Measurements from ENCODE around the gene ZNF574. TPM values are rescaled to one million over a fixed set of nuclear protein-coding genes. Genes with fewer than 3 reads are reported as not detected.

ZNF574 gene
- total and polyA plus RNA-seq, 2 donors (not counting 3 experiments of a cell fraction or from before 2014, with no cell fraction given), result 13.6 to 15.3 TPM

DNA sequence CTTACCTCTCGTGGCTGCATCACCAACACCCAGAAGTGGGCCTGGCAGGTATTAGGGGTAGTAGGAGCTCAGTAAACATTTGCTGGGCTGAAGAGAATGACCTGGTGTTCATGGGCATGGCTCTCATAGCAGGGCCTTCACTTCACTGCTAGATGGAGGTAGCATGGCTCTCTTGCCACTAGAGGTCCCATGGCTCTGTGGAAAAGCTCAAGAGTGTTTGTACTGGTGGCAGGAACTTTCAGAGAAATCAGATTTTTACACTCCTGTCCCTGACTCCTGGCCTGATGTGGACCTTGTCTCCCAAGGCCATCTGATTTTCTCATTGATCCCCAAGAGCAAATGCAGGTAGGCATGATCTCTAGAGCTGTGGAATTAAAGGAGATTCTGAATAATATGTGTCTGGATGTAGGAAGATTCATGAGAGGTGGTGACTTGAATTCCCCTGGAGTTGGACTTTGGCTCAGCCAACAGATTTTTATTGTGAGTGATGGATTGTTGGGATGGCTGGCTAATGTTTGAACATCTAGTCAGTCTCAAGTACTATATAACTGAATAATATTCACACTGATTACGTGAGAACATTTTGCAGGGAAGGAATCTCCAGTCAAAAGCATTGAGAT lies 5.7 kb downstream of the ZNF574 start:
- CTCF ChIA-PET, result interaction anchor here (0.6 to 1.3 kb wide), 17 partner anchors 10 to 208 kb away, joined by 3 to 17 read pairs (median 4); no protein-coding TSS in a partner anchor
- FAIRE-seq (peak; percentile 78), DNase-seq (ENCODE audit: low read depth, low spot score) (peak; percentile 64)
- intact Hi-C loops (cut with micrococcal nuclease), result loop anchor here (1.0 kb wide), 2 partner anchors 11 to 95 kb away; no protein-coding TSS in a partner anchor
- no peaks in the 10 kb centered on the region for H3K9me3 ChIP-seq (replicated peaks; ENCODE audit: control insufficient read depth, insufficient read depth, low read length)
- H3K9ac ChIP-seq (replicated peaks; ENCODE audit: extremely low read depth, insufficient read depth, low read length), result no peak overlapping the region
- no peak overlapping the region for H3K27ac ChIP-seq (ENCODE audit: insufficient read depth, low read depth, low read length)
- BruUV-seq (replicated peaks), result no TSS peak
- H3K4me3 ChIP-seq (replicated peaks in 1 of 3; ENCODE audit: insufficient read depth in 1 of 3, low read depth in 1 of 3, low read length in 3 of 3), result no peak overlapping the region
- H3K9me1 ChIP-seq (replicated peaks; ENCODE audit: control insufficient read depth, extremely low read depth, insufficient read depth, low read length), result no peaks in the 10 kb centered on the region
- H3K4me2 ChIP-seq (ENCODE audit: insufficient read depth, low read length), result no peak overlapping the region
- peaks cover 11% of the 10 kb centered on the region for H3K4me1 ChIP-seq (ENCODE audit: control insufficient read depth, extremely low read depth, insufficient read depth, low read length)
- no peaks in the 10 kb centered on the region for H3K27me3 ChIP-seq (ENCODE audit: control insufficient read depth in 2 of 2, insufficient read depth in 2 of 2, low read length in 2 of 2)
- H2AFZ ChIP-seq (ENCODE audit: low read depth, low read length), result no peak overlapping the region
- H3K36me3 ChIP-seq (ENCODE audit: control insufficient read depth in 2 of 2, extremely low read depth in 1 of 2, insufficient read depth in 2 of 2, low read length in 2 of 2), result peaks cover 12 to 32% of the 10 kb centered on the region in 2 experiments
- dilution Hi-C loops (cut with MboI; ENCODE audit: extremely low pct_ligation_motif_present, low sequenced_read_pairs), result no loop called here
- TF ChIP-seq POLR2A (IDR thresholded peaks at IDR 0.05; ENCODE audit: low read depth, low read length) (peak; percentile 30), EZH2 (IDR thresholded peaks at IDR 0.05; ENCODE audit: borderline replicate concordance, low read depth, low read length, severe bottlenecking) (no peak), FOS (IDR thresholded peaks at IDR 0.05; ENCODE audit: borderline replicate concordance, insufficient read depth, low read length) (no peak)
- TF ChIP-seq, protein P1, sequence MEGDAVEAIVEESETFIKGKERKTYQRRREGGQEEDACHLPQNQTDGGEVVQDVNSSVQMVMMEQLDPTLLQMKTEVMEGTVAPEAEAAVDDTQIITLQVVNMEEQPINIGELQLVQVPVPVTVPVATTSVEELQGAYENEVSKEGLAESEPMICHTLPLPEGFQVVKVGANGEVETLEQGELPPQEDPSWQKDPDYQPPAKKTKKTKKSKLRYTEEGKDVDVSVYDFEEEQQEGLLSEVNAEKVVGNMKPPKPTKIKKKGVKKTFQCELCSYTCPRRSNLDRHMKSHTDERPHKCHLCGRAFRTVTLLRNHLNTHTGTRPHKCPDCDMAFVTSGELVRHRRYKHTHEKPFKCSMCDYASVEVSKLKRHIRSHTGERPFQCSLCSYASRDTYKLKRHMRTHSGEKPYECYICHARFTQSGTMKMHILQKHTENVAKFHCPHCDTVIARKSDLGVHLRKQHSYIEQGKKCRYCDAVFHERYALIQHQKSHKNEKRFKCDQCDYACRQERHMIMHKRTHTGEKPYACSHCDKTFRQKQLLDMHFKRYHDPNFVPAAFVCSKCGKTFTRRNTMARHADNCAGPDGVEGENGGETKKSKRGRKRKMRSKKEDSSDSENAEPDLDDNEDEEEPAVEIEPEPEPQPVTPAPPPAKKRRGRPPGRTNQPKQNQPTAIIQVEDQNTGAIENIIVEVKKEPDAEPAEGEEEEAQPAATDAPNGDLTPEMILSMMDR (IDR thresholded peaks at IDR 0.05; ENCODE audit: extremely low read depth in 1 of 2, insufficient read depth in 1 of 2, low read depth in 1 of 2, low read length in 2 of 2), result peak; percentile 47 to 74
- peaks cover 46% of the 10 kb centered on the region for H3K79me2 ChIP-seq (ENCODE audit: control insufficient read depth, insufficient read depth, low read length)
- no peaks in the 10 kb centered on the region for H4K20me1 ChIP-seq (replicated peaks; ENCODE audit: control insufficient read depth, extremely low read depth, insufficient read depth, low read length)
- POLR2A ChIA-PET, result no interaction called here

DNA sequence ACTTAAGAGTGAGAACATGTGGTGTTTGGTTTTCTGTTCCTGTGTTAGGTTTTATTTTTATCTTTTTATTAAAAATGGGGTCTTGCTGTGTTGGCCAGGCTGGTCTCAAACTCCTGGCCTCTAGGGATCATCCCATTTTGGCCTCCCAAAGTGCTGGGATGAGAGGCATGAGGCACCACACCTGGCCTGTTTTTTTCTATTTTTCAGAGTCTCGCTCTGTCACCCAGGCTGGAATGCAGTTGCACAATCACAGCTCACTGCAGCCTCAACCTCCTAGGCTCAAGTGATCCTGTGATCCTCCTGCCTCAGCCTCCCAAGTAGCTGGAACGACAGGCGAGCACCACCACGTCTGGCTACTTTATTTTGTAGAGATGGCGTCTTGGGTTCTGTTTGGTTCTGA lies 7.6 kb downstream of the ZNF574 start:
- H3K27me3 ChIP-seq (ENCODE audit: control insufficient read depth in 2 of 2, insufficient read depth in 2 of 2, low read length in 2 of 2), result no peaks in the 10 kb centered on the region
- intact Hi-C loops (cut with micrococcal nuclease) (no loop called here), dilution Hi-C loops (cut with MboI; ENCODE audit: extremely low pct_ligation_motif_present, low sequenced_read_pairs) (no loop called here)
- H3K9me1 ChIP-seq (replicated peaks; ENCODE audit: control insufficient read depth, extremely low read depth, insufficient read depth, low read length), result no peaks in the 10 kb centered on the region
- H3K9me3 ChIP-seq (replicated peaks; ENCODE audit: control insufficient read depth, insufficient read depth, low read length), result no peaks in the 10 kb centered on the region
- POLR2A ChIA-PET, result no interaction called here
- no peak overlapping the region for H3K27ac ChIP-seq (ENCODE audit: insufficient read depth, low read depth, low read length)
- no TSS peak for BruUV-seq (replicated peaks)
- no peaks in the 10 kb centered on the region for H4K20me1 ChIP-seq (replicated peaks; ENCODE audit: control insufficient read depth, extremely low read depth, insufficient read depth, low read length)
- DNase-seq (ENCODE audit: low read depth, low spot score), result no peak
- CTCF ChIA-PET, result no interaction called here
- peaks cover 7% of the 10 kb centered on the region for H3K4me1 ChIP-seq (ENCODE audit: control insufficient read depth, extremely low read depth, insufficient read depth, low read length)
- no peak overlapping the region for H3K4me2 ChIP-seq (ENCODE audit: insufficient read depth, low read length)
- no peak overlapping the region for H3K4me3 ChIP-seq (replicated peaks in 1 of 3; ENCODE audit: insufficient read depth in 1 of 3, low read depth in 1 of 3, low read length in 3 of 3)
- H3K36me3 ChIP-seq (ENCODE audit: control insufficient read depth in 2 of 2, extremely low read depth in 1 of 2, insufficient read depth in 2 of 2, low read length in 2 of 2), result peaks cover 12 to 30% of the 10 kb centered on the region in 2 experiments
- no peak overlapping the region for H2AFZ ChIP-seq (ENCODE audit: low read depth, low read length)
- no peak overlapping the region for H3K9ac ChIP-seq (replicated peaks; ENCODE audit: extremely low read depth, insufficient read depth, low read length)
- no peak for FAIRE-seq
- peaks cover 28% of the 10 kb centered on the region for H3K79me2 ChIP-seq (ENCODE audit: control insufficient read depth, insufficient read depth, low read length)
- TF ChIP-seq POLR2A (IDR thresholded peaks at IDR 0.05; ENCODE audit: low read depth, low read length), result no peak
- no peak for TF ChIP-seq EZH2 (IDR thresholded peaks at IDR 0.05; ENCODE audit: borderline replicate concordance, low read depth, low read length, severe bottlenecking)
- TF ChIP-seq MYC (IDR thresholded peaks at IDR 0.05; ENCODE audit: low read depth, low read length), result no peak
- no peak for TF ChIP-seq MAX (IDR thresholded peaks at IDR 0.05; ENCODE audit: insufficient read depth, insufficient read length)
- TF ChIP-seq JUN (IDR thresholded peaks at IDR 0.05; ENCODE audit: borderline replicate concordance, insufficient read depth, insufficient read length, low read depth), result no peak
- no peak for TF ChIP-seq FOS (IDR thresholded peaks at IDR 0.05; ENCODE audit: borderline replicate concordance, insufficient read depth, low read length)
- no peak for TF ChIP-seq GATA2 (IDR thresholded peaks at IDR 0.05; ENCODE audit: insufficient read depth, insufficient read length, low read depth, low read length)
- TF ChIP-seq POLR2AphosphoS5 (IDR thresholded peaks at IDR 0.05; ENCODE audit: insufficient read depth, low read depth, low read length), result no peak
- TF ChIP-seq, protein P1 (IDR thresholded peaks at IDR 0.05; ENCODE audit: extremely low read depth in 1 of 2, insufficient read depth in 1 of 2, low read depth in 1 of 2, low read length in 2 of 2), result no peak

Measured in endothelial cell of umbilical vein (primary cell).